ENCODE data around the gene RNF6. TPM values are rescaled to one million over a fixed set of nuclear protein-coding genes. Genes with fewer than 3 reads are reported as not detected.
"Not testable (repeated sequence)": the region's sequence is repeated elsewhere in the genome, so short reads cannot be mapped to it uniquely, and the experiment has no call there.

The RNF6 gene
- total RNA-seq, 1 donor from 2014 or later, result 41.4 TPM

- no peaks in the 10 kb centered on the region for H3K9me3 Mint-ChIP-seq (ENCODE audit: low read depth)
- no peak overlapping the region for H3K27ac Mint-ChIP-seq (ENCODE audit: unreplicated experiment)
- DNase-seq (ENCODE audit: low spot score), result no peak
- H3K4me3 Mint-ChIP-seq (ENCODE audit: unreplicated experiment), result peak overlapping the region; percentile 96
- TF ChIP-seq, protein P1, sequence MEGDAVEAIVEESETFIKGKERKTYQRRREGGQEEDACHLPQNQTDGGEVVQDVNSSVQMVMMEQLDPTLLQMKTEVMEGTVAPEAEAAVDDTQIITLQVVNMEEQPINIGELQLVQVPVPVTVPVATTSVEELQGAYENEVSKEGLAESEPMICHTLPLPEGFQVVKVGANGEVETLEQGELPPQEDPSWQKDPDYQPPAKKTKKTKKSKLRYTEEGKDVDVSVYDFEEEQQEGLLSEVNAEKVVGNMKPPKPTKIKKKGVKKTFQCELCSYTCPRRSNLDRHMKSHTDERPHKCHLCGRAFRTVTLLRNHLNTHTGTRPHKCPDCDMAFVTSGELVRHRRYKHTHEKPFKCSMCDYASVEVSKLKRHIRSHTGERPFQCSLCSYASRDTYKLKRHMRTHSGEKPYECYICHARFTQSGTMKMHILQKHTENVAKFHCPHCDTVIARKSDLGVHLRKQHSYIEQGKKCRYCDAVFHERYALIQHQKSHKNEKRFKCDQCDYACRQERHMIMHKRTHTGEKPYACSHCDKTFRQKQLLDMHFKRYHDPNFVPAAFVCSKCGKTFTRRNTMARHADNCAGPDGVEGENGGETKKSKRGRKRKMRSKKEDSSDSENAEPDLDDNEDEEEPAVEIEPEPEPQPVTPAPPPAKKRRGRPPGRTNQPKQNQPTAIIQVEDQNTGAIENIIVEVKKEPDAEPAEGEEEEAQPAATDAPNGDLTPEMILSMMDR (IDR thresholded peaks at IDR 0.05), result no peak
- H3K36me3 Mint-ChIP-seq (ENCODE audit: low read depth), result no peaks in the 10 kb centered on the region
- H3K4me1 Mint-ChIP-seq (ENCODE audit: low read depth), result peaks cover 31% of the 10 kb centered on the region
- no peaks in the 10 kb centered on the region for H3K27me3 Mint-ChIP-seq (ENCODE audit: low read depth)
These were observed 31.2 kb upstream of the RNF6 start for GRCh38 chr13:26253262-26253786.

- H3K27ac Mint-ChIP-seq (ENCODE audit: unreplicated experiment); H3K27me3 Mint-ChIP-seq (ENCODE audit: low read depth); H3K36me3 Mint-ChIP-seq (ENCODE audit: low read depth); H3K4me3 Mint-ChIP-seq (ENCODE audit: unreplicated experiment); DNase-seq (ENCODE audit: low spot score); H3K9me3 Mint-ChIP-seq (ENCODE audit: low read depth): not testable (repeated sequence)
- H3K4me1 Mint-ChIP-seq (ENCODE audit: low read depth), result peaks cover 26% of the 10 kb centered on the region
These were observed 29.9 kb upstream of the RNF6 start for GRCh38 chr13:26252006-26252405.

DNA sequence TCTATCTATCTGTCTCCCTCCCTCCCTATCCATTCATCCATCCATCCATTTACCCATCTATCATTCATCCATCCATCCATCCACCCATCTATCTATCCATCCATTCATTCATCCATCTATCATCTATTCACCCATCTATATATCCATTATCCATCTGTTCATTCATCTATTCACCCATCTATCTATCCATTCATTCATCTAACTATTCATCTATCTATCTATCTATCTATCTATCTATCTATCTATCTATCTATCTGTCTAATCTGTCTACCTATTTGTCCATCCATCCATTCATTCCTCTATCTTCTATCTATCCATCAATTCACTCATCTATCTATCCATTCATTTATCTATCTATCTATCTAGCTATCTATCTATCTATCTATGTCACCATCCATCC is 27.4 kb upstream of the RNF6 start:
- TF ChIP-seq, protein P1 (IDR thresholded peaks at IDR 0.05), result no peak
- H3K27me3 Mint-ChIP-seq (ENCODE audit: low read depth), result no peaks in the 10 kb centered on the region
- peaks cover 3% of the 10 kb centered on the region for H3K4me1 Mint-ChIP-seq (ENCODE audit: low read depth)
- H3K4me3 Mint-ChIP-seq (ENCODE audit: unreplicated experiment), result no peak overlapping the region
- H3K9me3 Mint-ChIP-seq (ENCODE audit: low read depth), result no peaks in the 10 kb centered on the region
- DNase-seq (ENCODE audit: low spot score), result no peak
- no peaks in the 10 kb centered on the region for H3K36me3 Mint-ChIP-seq (ENCODE audit: low read depth)
- no peak overlapping the region for H3K27ac Mint-ChIP-seq (ENCODE audit: unreplicated experiment)

- TF ChIP-seq, protein P1 (IDR thresholded peaks at IDR 0.05), result no peak
- no peak overlapping the region for H3K4me3 Mint-ChIP-seq (ENCODE audit: unreplicated experiment)
- no peak for DNase-seq (ENCODE audit: low spot score)
- no peaks in the 10 kb centered on the region for H3K36me3 Mint-ChIP-seq (ENCODE audit: low read depth)
- H3K27me3 Mint-ChIP-seq (ENCODE audit: low read depth), result no peaks in the 10 kb centered on the region
- peaks cover 4% of the 10 kb centered on the region for H3K9me3 Mint-ChIP-seq (ENCODE audit: low read depth)
- H3K27ac Mint-ChIP-seq (ENCODE audit: unreplicated experiment), result no peak overlapping the region
- H3K4me1 Mint-ChIP-seq (ENCODE audit: low read depth), result no peaks in the 10 kb centered on the region
These were observed 25.5 kb upstream of the RNF6 start for GRCh38 chr13:26247608-26248007.

DNA sequence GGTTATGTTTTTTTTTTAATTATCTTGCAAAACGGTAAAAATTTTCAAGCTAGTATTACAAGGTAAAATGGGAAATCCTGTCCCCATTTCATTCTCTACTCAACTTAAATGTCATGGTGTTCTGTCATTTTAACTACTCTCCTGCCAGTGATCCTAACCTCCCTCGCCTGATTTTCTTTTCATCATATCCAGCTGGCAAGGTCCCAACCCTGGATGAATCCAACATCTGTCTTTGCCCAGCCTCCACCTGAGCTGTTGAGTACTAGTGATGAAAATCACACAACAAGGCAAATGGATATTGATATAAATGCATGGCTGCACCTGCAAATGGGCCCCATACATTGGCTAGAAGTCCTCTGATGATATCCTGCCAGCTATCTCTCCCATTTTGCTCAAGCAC is 24.9 kb upstream of the RNF6 start:
- no peaks in the 10 kb centered on the region for H3K4me1 Mint-ChIP-seq (ENCODE audit: low read depth)
- peaks cover 1% of the 10 kb centered on the region for H3K36me3 Mint-ChIP-seq (ENCODE audit: low read depth)
- H3K9me3 Mint-ChIP-seq (ENCODE audit: low read depth), result peaks cover 10% of the 10 kb centered on the region

GRCh38 chr13:26246154-26246553 is 24.0 kb upstream of the RNF6 start:
- H3K27ac Mint-ChIP-seq (ENCODE audit: unreplicated experiment), result no peak overlapping the region
- no peaks in the 10 kb centered on the region for H3K4me1 Mint-ChIP-seq (ENCODE audit: low read depth)
- H3K27me3 Mint-ChIP-seq (ENCODE audit: low read depth), result no peaks in the 10 kb centered on the region
- peaks cover 1% of the 10 kb centered on the region for H3K36me3 Mint-ChIP-seq (ENCODE audit: low read depth)
- DNase-seq (ENCODE audit: low spot score), result no peak
- no peak overlapping the region for H3K4me3 Mint-ChIP-seq (ENCODE audit: unreplicated experiment)
- peaks cover 12% of the 10 kb centered on the region for H3K9me3 Mint-ChIP-seq (ENCODE audit: low read depth)
- TF ChIP-seq, protein P1 (IDR thresholded peaks at IDR 0.05), result no peak

More for the DNA sequence above, 24.9 kb upstream of the RNF6 start:
- TF ChIP-seq, protein P1 (IDR thresholded peaks at IDR 0.05), result no peak
- Mint-ChIP-seq H3K27ac (ENCODE audit: unreplicated experiment) (no peak overlapping the region), H3K4me3 (ENCODE audit: unreplicated experiment) (no peak overlapping the region), H3K27me3 (ENCODE audit: low read depth) (no peaks in the 10 kb centered on the region)
- no peak for DNase-seq (ENCODE audit: low spot score)

All from chondrocyte (in vitro differentiated cells).